Activated effector memory CD4-positive, alpha-beta T cell treated with Interleukin-2 at 50 U/mL for 16 hours (primary cell): Measurements from ENCODE around the gene ACRBP.
A peak's percentile ranks its signal among the peaks of the same experiment; 100 is the strongest.

Source experiments
- DNase-seq: peaks from one replicate; pipeline ENCODE4 v3.0.0-alpha.2; 2020

The ACRBP gene

GRCh38 chr12:6646276-6647082 is 753 bp downstream of the ACRBP start:
- no peak for DNase-seq

GRCh38 chr12:6644903-6645302 is 2.3 kb downstream of the ACRBP start:
- DNase-seq: no peak

- DNase-seq: no peak
Observed at GRCh38 chr12:6644257-6644596, 3.0 kb downstream of the ACRBP start.

GRCh38 chr12:6643569-6644256 is 3.5 kb downstream of the ACRBP start:
- DNase-seq: no peak

DNA sequence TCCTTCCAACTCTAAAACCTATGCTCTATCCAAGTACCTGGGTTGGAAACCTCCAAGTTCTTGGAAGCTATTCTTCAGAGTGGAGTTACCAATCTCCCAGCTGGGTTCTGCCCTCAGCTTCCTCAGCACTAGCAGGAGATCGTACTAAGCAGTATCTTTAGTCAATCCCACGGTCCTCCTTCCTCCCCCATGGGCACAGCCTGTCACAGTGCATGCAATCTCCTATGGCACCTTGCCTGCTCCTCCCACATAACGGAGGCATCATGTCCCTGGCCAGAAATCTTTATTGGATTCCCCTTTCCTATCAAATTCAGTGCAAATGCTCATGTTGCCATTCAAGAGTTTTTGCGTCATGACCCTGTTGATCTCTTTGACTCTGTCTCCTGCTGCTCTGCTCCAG is 6.1 kb downstream of the ACRBP start:
- DNase-seq: no peak

- no peak for DNase-seq
Observed at GRCh38 chr12:6640497-6640896, 6.7 kb downstream of the ACRBP start.

- no peak for DNase-seq
Observed at GRCh38 chr12:6639151-6639801, 8.0 kb downstream of the ACRBP start.

GRCh38 chr12:6638305-6638704 is 8.9 kb downstream of the ACRBP start:
- no peak for DNase-seq

- DNase-seq: no peak
Observed at GRCh38 chr12:6635856-6636531, 11.2 kb downstream of the ACRBP start, which contains the start of gene LPAR5. Gene LPAR5, minus strand, starts transcription at chr12:6635959. Its CDS starts 14,711 bp downstream, at chr12:6621248.

- DNase-seq: no peak
Observed at GRCh38 chr12:6635375-6635855, 11.8 kb downstream of the ACRBP start.

- peak; percentile 37 for DNase-seq
Observed at GRCh38 chr12:6632026-6632983, 14.9 kb downstream of the ACRBP start.

DNA sequence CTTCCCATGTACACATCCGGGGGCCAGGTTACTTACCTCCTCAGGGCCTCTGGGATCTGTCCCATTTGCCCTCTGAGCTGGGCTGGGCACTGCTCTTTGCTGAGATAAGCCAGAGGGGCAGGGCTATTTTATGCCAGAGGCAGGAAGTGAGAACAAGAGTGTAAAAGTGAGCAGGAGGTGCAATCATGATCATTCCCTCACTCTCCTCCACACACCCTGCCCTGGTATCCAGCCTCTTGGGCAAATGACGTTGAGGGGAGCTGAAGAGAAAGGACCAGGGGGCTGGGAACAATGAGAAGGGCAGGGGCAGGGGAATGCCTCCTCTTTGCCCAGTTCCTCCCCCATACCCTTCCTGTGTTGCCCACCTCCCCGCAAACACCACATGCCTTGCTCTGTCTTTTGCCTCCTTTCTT is 15.7 kb downstream of the ACRBP start:
- no peak for DNase-seq

GRCh38 chr12:6630736-6631135 is 16.5 kb downstream of the ACRBP start:
- no peak for DNase-seq

DNA sequence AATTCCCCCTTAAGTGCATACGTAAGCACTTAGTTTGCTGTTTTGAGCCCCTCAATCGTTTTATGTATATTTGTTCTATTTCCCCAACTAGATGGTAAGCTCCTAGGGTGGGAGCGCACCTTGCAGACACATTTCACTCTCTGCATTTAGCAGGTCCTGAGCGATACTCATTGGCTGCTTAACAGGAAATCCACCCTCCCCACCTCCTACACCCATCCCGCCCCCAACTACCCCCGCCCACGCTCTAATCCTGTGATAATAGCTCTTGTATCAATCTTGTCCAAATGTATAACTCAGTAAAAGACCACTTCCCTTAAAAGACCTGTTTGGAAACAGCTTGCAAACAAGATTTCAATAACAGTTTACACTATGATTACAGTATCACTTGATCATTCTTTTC is 19.6 kb downstream of the ACRBP start:
- DNase-seq: peak; percentile 32

DNA sequence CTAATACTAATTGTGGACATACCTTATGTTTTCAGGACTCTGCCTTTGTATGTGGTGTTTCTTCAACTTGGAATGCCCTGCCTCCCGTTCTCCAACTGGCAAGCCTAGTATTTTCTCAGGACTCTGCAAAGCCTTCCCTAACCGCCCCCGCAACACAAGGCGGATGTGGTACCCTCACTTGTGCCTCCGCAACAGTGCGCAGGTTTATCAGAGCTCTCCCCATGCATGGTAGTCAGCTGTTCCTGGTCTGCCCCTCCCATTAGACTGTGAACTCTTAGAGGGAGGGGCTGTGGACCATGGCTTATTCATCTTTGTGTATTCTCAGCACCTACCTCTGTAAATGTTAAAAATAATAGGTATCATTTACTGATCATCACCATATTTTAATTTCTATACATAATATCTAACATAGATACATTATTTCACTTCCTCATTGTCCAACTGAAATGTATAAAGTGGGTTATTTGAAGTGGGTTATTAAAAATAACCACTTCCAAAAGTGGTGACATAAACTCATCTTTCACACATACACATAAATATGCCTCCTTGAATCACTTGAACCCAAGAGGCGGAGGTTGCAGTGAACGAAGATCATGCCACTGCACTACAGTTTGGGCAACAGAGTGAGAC is 20.5 kb downstream of the ACRBP start:
- DNase-seq: no peak

- no peak for DNase-seq
Observed at GRCh38 chr12:6620885-6621274, 26.4 kb downstream of the ACRBP start.

DNA sequence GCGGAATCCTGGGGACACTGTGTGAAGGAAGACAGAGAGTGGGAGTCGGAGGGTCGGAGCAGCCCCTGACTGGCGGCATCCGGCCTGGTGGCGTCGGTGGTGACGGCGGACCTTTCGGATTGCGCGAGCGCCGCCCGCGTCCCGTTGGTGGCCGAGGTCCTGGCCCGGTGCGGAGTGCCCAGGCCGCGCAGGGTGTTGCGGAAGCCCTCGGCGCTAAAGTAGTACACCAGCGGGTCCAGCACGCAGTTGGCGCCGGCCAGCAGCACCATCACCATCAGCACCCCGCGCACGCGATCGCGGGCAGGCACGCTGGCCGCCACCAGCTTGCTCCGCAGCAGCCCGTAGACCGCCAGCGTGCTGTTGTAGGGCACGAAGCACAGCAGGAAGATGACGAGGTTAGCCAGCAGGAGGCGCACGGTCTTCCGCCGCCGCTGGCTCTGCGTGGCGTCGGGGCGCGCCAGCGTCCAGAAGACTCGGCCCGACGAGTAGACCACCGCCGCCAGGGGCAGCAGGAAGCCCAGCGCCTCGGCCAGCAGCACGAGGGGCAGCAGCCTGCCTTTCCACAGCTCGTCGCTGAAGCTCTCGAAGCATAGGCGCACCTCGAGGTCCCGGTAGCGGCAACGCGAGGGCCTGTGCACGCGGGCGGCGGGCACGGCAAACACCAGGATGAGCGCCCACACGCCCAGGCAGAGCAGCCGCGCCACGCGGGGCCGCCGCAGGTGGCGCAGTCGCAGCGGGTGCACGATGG is 26.9 kb downstream of the ACRBP start:
- DNase-seq: peak; percentile 21

DNA sequence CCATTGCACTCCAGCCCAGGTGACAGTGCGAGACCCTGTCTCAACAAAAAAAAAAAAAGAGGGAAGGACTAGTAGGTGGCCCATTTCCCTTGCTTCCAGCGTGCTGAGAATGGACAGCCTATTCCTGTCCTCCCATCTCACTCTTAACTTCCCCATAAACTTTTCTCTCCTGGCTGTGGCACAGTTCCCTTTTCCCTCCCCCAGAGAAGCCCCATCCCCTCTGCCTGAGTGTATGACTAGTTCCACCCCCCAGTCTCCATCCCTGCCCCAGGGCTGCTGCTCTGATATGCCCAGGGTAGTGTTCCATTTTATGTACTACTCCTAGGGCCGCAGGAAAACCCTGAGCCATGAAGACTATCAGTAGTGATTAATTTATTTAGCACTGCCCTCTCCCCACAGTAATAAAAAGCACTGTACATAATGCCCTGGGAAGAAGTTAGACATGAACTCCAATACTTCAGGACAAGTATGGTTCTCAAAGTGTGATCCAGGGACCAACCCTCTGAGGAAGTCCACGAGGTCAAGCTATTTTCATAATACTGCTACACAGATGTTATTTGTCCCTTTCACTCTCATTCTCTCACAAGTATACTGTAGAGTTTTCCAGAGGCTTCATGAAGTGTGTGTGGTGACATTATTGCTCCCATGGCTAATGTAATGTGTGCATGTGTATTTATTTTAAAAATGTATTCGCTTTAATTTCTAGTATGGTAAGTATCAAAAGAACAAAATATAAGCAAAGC is 28.6 kb downstream of the ACRBP start:
- no peak for DNase-seq

DNA sequence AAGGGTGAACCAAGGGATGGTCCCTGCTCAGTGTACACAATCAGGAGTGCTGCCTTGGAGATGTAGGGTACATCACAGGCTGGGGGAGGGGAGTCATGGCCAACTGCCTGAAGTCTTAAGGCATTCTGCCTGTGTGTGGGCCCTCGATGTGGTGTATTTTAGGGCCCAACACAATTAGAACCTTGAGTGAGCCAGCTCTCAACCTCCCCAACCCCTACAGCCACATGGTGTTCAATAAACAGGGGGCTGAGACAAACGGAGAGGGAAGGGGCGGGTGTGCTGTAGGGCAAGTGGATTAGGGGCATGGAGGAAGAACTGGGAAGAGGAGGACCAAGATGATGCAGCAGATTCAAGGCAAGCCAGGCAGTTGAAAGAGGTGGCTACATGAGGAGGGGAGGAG is 31.4 kb downstream of the ACRBP start:
- DNase-seq: no peak
